Esophagus squamous epithelium (tissue), 5 donors: ENCODE results near the gene TRAPPC5. TPM values are rescaled to one million over a fixed set of nuclear protein-coding genes. Genes with fewer than 3 reads are reported as not detected.
A peak's percentile ranks its signal among the peaks of the same experiment; 100 is the strongest.

Source experiments
- DNase-seq: peaks from one replicate; lab custom pipeline; 2025; lab: John Stamatoyannopoulos, UW
- H3K27ac ChIP-seq, 4 donors: fragments of 200-600 bp; sonication (generic); one replicate each; pipeline ENCODE4 v1.5.1; 2016 to 2019; ENCODE audit warnings: mild to moderate bottlenecking in 1 of 4
- H3K27me3 ChIP-seq, 4 donors: fragments of 200-600 bp; sonication (generic); 1 replicate in 3 of 4; 2 replicates in 1 of 4; pipeline versions ENCODE4 v1.5.1 to v1.6.0; 2017 to 2021; ENCODE audit warnings: antibody characterized with exemption in 1 of 4
- H3K36me3 ChIP-seq, 3 donors: fragments of 200-600 bp; sonication (generic); one replicate each; pipeline ENCODE4 v1.5.1; 2016 to 2019
- H3K4me1 ChIP-seq, 3 donors: fragments of 200-600 bp; sonication (generic); one replicate each; pipeline ENCODE4 v1.5.1; 2017 to 2019
- H3K4me3 ChIP-seq, 4 donors: fragments of 200-600 bp; sonication (generic); 1 replicate in 3 of 4; 2 replicates in 1 of 4; pipeline ENCODE4 v1.5.1; 2016 to 2019; ENCODE audit warnings: mild to moderate bottlenecking in 2 of 4, moderate library complexity in 1 of 4
- H3K9me3 ChIP-seq, 3 donors: fragments of 200-600 bp; sonication (generic); one replicate each; pipeline ENCODE4 v1.5.1; 2016 to 2019
- POLR2A ChIP-seq, 4 donors: fragments of 450-650 bp; IDR thresholded peaks; one replicate each; pipeline ENCODE4 v1.6.1; 2017; ENCODE audit warnings: antibody characterized with exemption in 4 of 4, mild to moderate bottlenecking in 4 of 4, moderate library complexity in 3 of 4
- WGBS, 2 donors: methylation state at CpG; one replicate each; pipeline ENCODE4 v1.1.5; 2018; 5-methylcytosine and 5-hydroxymethylcytosine counted together
- intact Hi-C: fragments of 100-400 bp; cut with DNase I; formaldehyde crosslinking; loops from one replicate; pipeline ENCODE4 v1.15.0; 2022
- total RNA-seq, 4 donors: library from RNA; depleted of rRNA; stranded (reverse); fragments of >200 nt; gene quantifications; one replicate each; pipeline ENCODE4 v1.1.0, GENCODE V29; 2016
- TF ChIP-seq, protein P1 (sequence below), 6 experiments: fragments of 450-650 bp in 4 of 6; fragments of 200-600 bp in 2 of 6; sonication (generic) in 2 of 6; IDR thresholded peaks; one replicate each; pipeline ENCODE4 v1.5.1; 2016 to 2019; ENCODE audit warnings: antibody characterized with exemption in 6 of 6, mild to moderate bottlenecking in 4 of 6, moderate library complexity in 4 of 6
- donor health status: DM: yes; HTN: yes; CAD: no.

TRAPPC5 gene
- total RNA-seq, 4 donors from 2014 or later = 52.3 to 91.5 (median 77.4) TPM

DNA sequence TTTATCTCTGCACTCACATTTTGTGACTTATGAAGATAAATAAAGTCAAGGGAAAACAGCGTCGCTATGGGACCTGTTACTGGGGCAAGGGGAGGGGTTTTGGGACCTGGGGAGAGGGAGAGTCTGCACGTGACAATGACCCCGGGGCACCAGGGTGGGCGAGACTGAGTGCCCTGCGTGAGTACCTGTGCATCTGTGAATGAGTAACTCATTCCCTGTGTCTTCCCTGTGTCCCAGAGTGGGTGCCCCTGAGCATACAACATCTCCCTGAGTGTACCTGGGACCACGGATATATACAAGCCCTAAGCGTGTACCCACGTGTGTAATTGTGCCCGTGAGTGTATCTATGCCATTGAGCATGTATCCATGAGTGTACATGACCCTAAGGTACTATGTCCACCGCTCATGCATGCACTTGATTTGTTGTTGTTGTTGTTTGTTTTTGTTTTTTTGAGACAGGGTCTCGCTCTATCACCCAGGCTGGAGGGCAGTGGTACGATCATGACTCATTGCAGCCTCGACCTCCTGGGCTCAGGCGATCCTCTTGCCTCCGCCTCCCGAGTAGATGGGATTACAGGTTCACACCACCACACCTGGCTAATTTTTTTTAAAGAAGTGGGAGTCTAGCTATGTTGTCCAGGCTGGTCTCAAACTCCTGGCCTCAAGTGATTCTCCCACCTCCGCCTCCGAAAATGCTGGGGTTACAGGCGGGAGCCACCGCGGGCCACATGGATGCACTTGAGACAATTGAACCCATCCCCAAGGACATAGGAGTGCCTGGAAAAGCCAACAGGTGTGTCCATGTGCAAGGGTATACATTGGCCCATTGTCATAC is 645 bp upstream of the TRAPPC5 start:
- Histone ChIP-seq H3K9me3 (no peaks in the 10 kb centered on the region), H3K27ac (peak overlapping the region in 3 of 4 donors; percentile 93 to 96 (median 94)), H3K4me3 (peak overlapping the region; percentile 84 to 99 (median 96)), H3K27me3 (peaks cover 0 to 51% (median 0%) of the 10 kb centered on the region in 4 donors), H3K4me1 (peaks cover 9 to 36% (median 10%) of the 10 kb centered on the region in 3 donors), H3K36me3 (peaks cover 5 to 30% (median 10%) of the 10 kb centered on the region in 3 donors)
- intact Hi-C loops = loop anchor here (5.0 to 10.0 kb wide), 2 partner anchors 113 to 115 kb away; no protein-coding TSS in a partner anchor
- WGBS, 2 donors = 32 to 36% methylated on average over 16 to 17 of the region's 22 CpGs
- TF ChIP-seq, protein P1, sequence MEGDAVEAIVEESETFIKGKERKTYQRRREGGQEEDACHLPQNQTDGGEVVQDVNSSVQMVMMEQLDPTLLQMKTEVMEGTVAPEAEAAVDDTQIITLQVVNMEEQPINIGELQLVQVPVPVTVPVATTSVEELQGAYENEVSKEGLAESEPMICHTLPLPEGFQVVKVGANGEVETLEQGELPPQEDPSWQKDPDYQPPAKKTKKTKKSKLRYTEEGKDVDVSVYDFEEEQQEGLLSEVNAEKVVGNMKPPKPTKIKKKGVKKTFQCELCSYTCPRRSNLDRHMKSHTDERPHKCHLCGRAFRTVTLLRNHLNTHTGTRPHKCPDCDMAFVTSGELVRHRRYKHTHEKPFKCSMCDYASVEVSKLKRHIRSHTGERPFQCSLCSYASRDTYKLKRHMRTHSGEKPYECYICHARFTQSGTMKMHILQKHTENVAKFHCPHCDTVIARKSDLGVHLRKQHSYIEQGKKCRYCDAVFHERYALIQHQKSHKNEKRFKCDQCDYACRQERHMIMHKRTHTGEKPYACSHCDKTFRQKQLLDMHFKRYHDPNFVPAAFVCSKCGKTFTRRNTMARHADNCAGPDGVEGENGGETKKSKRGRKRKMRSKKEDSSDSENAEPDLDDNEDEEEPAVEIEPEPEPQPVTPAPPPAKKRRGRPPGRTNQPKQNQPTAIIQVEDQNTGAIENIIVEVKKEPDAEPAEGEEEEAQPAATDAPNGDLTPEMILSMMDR (IDR thresholded peaks at IDR 0.05) = no peak
- TF ChIP-seq POLR2A (IDR thresholded peaks at IDR 0.05) = no peak
- no peak for DNase-seq

DNA sequence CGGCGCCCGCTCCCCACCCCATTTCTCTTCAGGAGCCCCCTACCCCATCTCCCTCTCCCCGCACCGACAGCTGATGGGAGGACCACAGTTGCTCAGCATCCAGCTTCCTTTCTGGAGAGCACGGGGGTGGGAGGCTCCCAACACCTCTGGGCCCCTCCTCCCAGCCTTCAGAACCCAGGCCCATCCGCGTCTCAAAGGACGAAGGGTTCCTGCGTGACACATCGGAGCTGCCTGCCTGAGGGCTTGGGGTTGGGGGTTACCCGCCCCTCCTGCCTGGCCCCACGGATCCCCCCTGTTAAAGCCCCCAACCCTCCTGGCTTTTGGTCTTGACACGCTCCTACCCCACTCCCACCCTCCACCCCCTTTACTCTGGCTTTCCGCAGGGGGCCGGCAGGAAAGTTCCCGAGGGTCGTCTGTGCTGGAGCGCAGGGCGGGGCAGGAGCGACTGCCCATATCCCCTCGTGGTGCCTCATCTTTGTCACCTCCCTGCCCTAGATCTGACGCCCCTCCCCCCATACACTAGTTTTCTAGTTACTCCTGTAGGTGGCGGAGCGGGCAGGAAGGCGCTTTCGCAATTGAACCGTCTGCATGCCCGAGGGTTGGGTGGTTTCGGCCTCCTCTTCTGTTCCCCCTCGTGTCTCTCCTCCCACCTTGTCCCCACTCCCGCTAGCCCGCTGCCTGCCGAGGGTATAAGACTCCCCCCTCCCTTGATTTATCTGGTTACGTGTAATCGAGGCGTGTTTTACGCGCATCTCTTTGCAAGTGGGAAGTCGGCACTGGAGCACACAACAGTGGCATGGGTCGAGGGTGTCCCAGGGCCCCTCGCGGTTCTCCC is 924 bp downstream of the TRAPPC5 start:
- DNase-seq = peak; percentile 46
- Histone ChIP-seq H3K9me3 (no peaks in the 10 kb centered on the region), H3K36me3 (peaks cover 5 to 36% (median 10%) of the 10 kb centered on the region in 3 donors), H3K4me3 (peak overlapping the region; percentile 84 to 99 (median 96)), H3K27ac (peak overlapping the region; percentile 93 to 96 (median 95)), H3K27me3 (peaks cover 0 to 36% (median 0%) of the 10 kb centered on the region in 4 donors), H3K4me1 (peaks cover 9 to 36% (median 10%) of the 10 kb centered on the region in 3 donors)
- TF ChIP-seq POLR2A (IDR thresholded peaks at IDR 0.05) = no peak
- TF ChIP-seq, protein P1 (IDR thresholded peaks at IDR 0.05) = peak; percentile 31 to 69 (median 50)
- 6 to 10% methylated on average over 32 to 34 of the region's 43 CpGs for WGBS, 2 donors
- intact Hi-C loops = loop anchor here (10.0 kb wide), 1 partner anchor 113 kb away; no protein-coding TSS in a partner anchor

DNA sequence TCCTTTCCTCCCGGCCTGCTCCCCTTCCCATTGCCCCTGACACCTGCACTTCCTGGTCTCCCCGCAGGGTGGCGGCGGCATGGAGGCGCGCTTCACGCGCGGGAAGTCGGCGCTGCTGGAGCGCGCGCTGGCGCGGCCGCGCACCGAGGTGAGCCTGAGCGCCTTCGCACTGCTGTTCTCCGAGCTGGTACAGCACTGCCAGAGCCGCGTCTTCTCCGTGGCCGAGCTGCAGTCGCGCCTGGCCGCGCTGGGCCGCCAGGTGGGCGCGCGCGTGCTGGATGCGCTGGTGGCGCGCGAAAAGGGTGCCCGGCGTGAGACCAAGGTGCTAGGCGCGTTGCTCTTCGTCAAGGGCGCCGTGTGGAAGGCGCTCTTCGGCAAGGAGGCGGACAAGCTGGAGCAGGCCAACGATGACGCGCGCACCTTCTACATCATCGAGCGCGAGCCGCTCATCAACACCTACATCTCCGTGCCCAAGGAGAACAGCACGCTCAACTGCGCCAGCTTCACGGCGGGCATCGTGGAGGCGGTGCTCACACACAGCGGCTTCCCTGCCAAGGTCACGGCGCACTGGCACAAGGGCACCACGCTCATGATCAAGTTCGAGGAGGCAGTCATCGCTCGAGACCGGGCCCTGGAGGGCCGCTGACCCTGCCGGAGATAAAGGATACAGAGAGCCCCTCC is 1.7 kb downstream of the TRAPPC5 start:
- no peaks in the 10 kb centered on the region for H3K9me3 ChIP-seq
- peaks cover 9 to 36% (median 10%) of the 10 kb centered on the region in 3 donors for H3K4me1 ChIP-seq
- H3K27me3 ChIP-seq = peaks cover 0 to 28% (median 0%) of the 10 kb centered on the region in 4 donors
- DNase-seq = no peak
- H3K4me3 ChIP-seq = peak overlapping the region in 3 of 4 donors; percentile 84 to 99 (median 95)
- no peak for TF ChIP-seq POLR2A (IDR thresholded peaks at IDR 0.05)
- TF ChIP-seq, protein P1 (IDR thresholded peaks at IDR 0.05) = no peak
- intact Hi-C loops = loop anchor here (10.0 kb wide), 1 partner anchor 112 kb away; no protein-coding TSS in a partner anchor
- peak overlapping the region; percentile 93 to 96 (median 95) for H3K27ac ChIP-seq
- WGBS, 2 donors = 84 to 87% methylated on average over 22 to 38 of the region's 74 CpGs
- peaks cover 5 to 36% (median 10%) of the 10 kb centered on the region in 3 donors for H3K36me3 ChIP-seq

DNA sequence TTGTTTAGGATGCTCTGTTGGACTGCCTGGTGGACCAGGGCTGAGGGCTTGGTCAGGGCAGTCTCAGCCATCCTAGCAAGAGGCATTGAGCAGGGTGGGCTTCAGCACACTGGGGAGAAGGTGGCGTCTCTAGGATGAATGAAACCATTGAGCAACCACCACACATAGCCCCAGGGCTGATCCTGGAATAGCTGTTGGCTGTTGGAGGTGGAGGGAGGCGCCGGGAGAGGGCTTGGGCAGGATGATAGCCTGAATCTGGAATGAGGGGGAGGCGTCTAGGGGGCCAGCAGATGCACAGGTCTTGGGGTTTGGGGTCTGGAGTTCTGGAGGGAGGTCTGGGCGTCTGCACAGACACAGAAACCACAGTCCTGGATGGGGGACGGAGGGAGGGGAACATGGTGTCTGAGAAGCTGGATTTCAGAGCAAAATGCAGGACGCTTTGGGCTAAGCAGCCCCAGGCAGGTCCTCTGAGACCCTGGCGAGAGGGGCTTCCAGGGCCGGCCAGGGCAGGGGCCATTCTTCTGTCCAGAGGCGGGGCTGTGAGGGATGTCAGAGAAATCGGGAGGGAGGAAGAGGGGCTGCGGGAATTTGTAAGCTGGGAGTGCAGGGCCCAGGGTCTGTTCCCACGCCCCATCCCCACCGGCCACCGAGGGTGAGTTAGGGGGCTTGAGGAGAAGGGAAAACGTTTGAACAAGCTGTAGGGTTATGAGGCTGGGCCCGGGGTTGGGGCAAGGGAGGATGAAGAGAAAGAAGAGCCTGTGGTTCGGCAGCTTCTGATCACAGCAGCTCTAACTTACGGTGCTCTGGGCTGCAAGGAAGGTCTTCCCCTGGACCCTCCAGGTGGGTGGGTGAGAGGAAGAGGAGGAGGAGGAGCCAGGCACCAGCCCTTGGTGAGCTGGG is 5.2 kb downstream of the TRAPPC5 start:
- H3K27me3 ChIP-seq = peaks cover 0 to 23% (median 0%) of the 10 kb centered on the region in 4 donors
- peaks cover 5 to 36% (median 10%) of the 10 kb centered on the region in 3 donors for H3K36me3 ChIP-seq
- H3K4me3 ChIP-seq = no peak overlapping the region
- no peak for DNase-seq
- TF ChIP-seq, protein P1 (IDR thresholded peaks at IDR 0.05) = no peak
- no peak for TF ChIP-seq POLR2A (IDR thresholded peaks at IDR 0.05)
- H3K27ac ChIP-seq = no peak overlapping the region
- H3K4me1 ChIP-seq = peaks cover 4 to 17% (median 6%) of the 10 kb centered on the region in 3 donors
- intact Hi-C loops = loop anchor here (10.0 kb wide), 1 partner anchor 109 kb away; no protein-coding TSS in a partner anchor
- H3K9me3 ChIP-seq = no peaks in the 10 kb centered on the region
- 42 to 53% methylated on average over 14 to 17 of the region's 19 CpGs for WGBS, 2 donors
